Ovary (tissue), 3 donors: Measurements from ENCODE around the gene CFAP97D2.

Experiments used
- POLR2A ChIP-seq: fragments of 450-650 bp; IDR thresholded peaks from one replicate; pipeline ENCODE4 v1.6.1; 2017; ENCODE audit warnings: antibody characterized with exemption, mild to moderate bottlenecking, moderate library complexity
- TF ChIP-seq, protein P1 (sequence below), 3 donors: fragments of 450-650 bp in 2 of 3; fragments of 200-600 bp in 1 of 3; IDR thresholded peaks; one replicate each; pipeline versions ENCODE4 v1.5.1 to v1.8.0; 2016 to 2022; ENCODE audit warnings: antibody characterized with exemption in 3 of 3, mild to moderate bottlenecking in 1 of 3
- donor health status: DM: no; HTN: no; CAD: no.

DNA sequence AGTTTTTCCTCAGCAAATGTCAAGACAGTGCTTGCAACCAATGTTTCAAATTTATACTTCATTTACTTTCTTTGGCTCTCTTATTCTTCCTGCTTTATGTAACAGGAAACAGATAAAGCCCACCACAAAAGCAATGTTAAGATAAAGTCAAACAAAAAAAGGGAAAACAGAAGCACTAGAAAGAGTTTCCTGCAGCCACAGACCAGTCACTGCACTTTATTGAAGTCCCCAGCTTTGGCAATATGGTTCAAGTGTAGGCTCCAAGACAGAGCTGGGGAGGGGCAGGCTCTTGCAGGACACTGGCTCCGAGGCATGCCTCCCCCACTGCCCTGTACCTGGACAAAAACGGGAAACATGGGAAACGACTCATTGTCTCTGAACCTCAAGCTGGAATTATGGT is 40.3 kb downstream of the CFAP97D2 start:
- TF ChIP-seq, protein P1, sequence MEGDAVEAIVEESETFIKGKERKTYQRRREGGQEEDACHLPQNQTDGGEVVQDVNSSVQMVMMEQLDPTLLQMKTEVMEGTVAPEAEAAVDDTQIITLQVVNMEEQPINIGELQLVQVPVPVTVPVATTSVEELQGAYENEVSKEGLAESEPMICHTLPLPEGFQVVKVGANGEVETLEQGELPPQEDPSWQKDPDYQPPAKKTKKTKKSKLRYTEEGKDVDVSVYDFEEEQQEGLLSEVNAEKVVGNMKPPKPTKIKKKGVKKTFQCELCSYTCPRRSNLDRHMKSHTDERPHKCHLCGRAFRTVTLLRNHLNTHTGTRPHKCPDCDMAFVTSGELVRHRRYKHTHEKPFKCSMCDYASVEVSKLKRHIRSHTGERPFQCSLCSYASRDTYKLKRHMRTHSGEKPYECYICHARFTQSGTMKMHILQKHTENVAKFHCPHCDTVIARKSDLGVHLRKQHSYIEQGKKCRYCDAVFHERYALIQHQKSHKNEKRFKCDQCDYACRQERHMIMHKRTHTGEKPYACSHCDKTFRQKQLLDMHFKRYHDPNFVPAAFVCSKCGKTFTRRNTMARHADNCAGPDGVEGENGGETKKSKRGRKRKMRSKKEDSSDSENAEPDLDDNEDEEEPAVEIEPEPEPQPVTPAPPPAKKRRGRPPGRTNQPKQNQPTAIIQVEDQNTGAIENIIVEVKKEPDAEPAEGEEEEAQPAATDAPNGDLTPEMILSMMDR (IDR thresholded peaks at IDR 0.05): no peak
- TF ChIP-seq POLR2A: no peak
